ENCODE measurements around the gene ATG10. TPM values are rescaled to one million over a fixed set of nuclear protein-coding genes. Genes with fewer than 3 reads are reported as not detected.

The ATG10 gene
- total RNA-seq, 4 donors from 2014 or later: 1.0 to 15.4 (median 6.5) TPM

DNA sequence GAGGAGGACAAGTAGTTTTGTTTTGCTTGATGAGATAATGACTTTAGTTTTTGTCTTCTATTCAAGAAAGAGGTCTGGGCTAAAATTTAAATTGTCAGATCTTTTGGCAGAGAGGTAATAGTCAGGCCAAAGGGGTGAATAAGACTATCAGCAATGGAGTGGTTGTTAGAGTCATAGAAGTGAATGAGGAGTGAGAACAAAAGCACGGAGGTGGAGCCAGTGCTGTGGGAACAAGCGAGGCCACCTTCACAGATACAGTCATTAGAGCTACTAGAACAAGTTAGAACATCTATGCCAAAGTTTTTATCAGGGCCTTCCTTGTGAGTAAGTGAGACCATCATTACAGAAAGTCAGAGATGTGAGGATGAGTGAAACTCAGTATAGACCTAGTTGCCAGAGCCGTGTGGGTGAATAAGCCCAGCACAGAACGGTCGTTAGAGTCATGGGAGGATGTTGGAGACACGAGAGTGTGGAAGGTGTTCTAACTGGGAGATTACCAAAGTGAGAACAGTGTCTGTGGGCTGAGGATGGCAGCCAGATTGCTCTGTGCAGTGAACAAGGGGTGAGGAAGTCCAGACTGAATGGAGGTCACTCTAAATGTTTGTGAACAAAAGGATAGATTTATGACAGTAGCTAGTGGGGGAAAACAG, 171.2 kb downstream of the ATG10 start:
- Histone ChIP-seq H3K36me3 (no peaks in the 10 kb centered on the region), H3K9me3 (no peaks in the 10 kb centered on the region), H3K27me3 (no peaks in the 10 kb centered on the region), H3K4me3 (no peak overlapping the region), H3K4me1 (no peaks in the 10 kb centered on the region), H3K27ac (no peak overlapping the region)
- intact Hi-C loops (cut with DNase I; ENCODE audit: low total_unique reads): no loop called here
- TF ChIP-seq CTCF (IDR thresholded peaks at IDR 0.05): no peak
- no peak for TF ChIP-seq POLR2A (IDR thresholded peaks at IDR 0.05)
- DNase-seq: no peak

GRCh38 chr5:82147860-82148573, 176.2 kb downstream of the ATG10 start:
- intact Hi-C loops (cut with DNase I; ENCODE audit: low total_unique reads): no loop called here
- Histone ChIP-seq H3K27me3 (no peaks in the 10 kb centered on the region), H3K4me3 (no peak overlapping the region), H3K36me3 (no peaks in the 10 kb centered on the region), H3K4me1 (no peaks in the 10 kb centered on the region), H3K9me3 (no peaks in the 10 kb centered on the region), H3K27ac (peak overlapping the region in 1 of 2 donors; percentile 11)
- DNase-seq: peak in 1 of 2 donors; percentile 40
- no peak for TF ChIP-seq CTCF (IDR thresholded peaks at IDR 0.05)
- TF ChIP-seq POLR2A (IDR thresholded peaks at IDR 0.05): no peak

DNA sequence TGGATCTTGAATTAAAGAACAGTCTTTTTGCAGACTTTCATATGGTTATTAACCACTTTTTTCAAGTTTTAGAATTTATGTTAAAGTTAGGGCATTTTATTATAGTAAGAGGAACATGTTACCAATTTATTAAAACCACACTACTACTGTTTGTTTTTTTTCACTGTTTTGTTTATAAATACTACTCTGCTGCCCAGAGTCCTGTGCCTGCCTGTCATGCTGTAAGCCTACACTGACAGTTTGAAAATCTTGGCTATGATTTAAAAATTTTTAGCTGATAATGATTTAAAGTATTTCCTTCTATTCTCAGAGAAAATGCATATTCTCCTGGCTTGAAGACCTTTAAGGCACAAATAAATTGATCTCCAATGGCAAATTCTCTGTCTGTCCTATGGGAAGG, 177.6 kb downstream of the ATG10 start:
- no peaks in the 10 kb centered on the region for H3K4me1 ChIP-seq
- H3K27me3 ChIP-seq: no peaks in the 10 kb centered on the region
- no peak overlapping the region for H3K27ac ChIP-seq
- intact Hi-C loops (cut with DNase I; ENCODE audit: low total_unique reads): no loop called here
- H3K9me3 ChIP-seq: no peaks in the 10 kb centered on the region
- TF ChIP-seq POLR2A (IDR thresholded peaks at IDR 0.05) (no peak), CTCF (IDR thresholded peaks at IDR 0.05) (no peak)
- DNase-seq: no peak
- no peak overlapping the region for H3K4me3 ChIP-seq
- no peaks in the 10 kb centered on the region for H3K36me3 ChIP-seq

DNA sequence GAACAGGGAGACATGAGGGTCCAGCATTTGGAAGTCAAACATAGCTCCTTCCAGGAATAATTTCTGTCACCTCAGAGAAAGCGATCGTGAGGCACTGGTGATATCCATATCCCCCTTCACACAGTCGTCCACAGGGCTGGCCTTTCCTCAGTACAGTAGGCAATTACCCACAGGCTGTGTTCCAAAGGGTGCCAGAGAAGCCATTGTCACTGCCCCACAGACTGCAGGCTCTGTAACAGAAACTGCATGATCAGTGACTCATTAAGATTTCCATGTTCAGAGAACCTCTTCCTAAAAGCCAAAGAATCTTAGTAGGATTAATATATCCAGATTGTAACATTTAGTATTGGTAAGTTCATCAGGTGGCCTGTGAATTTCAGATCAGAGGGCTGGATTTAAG, 178.7 kb downstream of the ATG10 start:
- DNase-seq: no peak
- Histone ChIP-seq H3K4me1 (no peaks in the 10 kb centered on the region), H3K27me3 (no peaks in the 10 kb centered on the region), H3K9me3 (no peaks in the 10 kb centered on the region), H3K27ac (no peak overlapping the region), H3K36me3 (no peaks in the 10 kb centered on the region), H3K4me3 (no peak overlapping the region)
- intact Hi-C loops (cut with DNase I; ENCODE audit: low total_unique reads): no loop called here
- no peak for TF ChIP-seq POLR2A (IDR thresholded peaks at IDR 0.05)
- TF ChIP-seq CTCF (IDR thresholded peaks at IDR 0.05): no peak

DNA sequence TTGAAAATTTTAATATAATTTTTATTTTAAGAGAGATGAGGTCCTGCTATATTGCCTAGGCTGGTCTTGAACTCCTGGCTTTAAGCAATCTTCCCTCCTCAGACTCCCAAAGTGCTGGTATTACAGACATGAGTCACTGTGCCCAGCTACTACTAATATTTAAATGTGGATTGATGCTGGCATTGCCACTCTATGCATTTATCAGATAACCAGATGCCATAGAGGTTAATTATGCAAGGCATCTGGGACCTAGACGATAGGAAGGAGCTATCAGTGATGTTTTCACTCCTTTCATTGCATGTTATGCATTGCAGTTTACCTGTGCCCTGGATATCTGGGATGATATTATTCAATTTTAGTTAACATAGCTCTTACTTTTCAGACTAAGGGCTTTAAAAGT, 179.4 kb downstream of the ATG10 start:
- no peaks in the 10 kb centered on the region for H3K4me1 ChIP-seq
- DNase-seq: no peak
- TF ChIP-seq POLR2A (IDR thresholded peaks at IDR 0.05): no peak
- TF ChIP-seq CTCF (IDR thresholded peaks at IDR 0.05): no peak
- intact Hi-C loops (cut with DNase I; ENCODE audit: low total_unique reads): no loop called here
- H3K9me3 ChIP-seq: no peaks in the 10 kb centered on the region
- no peak overlapping the region for H3K4me3 ChIP-seq
- no peaks in the 10 kb centered on the region for H3K36me3 ChIP-seq
- H3K27me3 ChIP-seq: no peaks in the 10 kb centered on the region
- no peak overlapping the region for H3K27ac ChIP-seq

Measured in uterus (tissue), 4 donors.